Smooth muscle cell (in vitro differentiated cells): Measurements from ENCODE around the gene PRDX2. TPM values are rescaled to one million over a fixed set of nuclear protein-coding genes. Genes with fewer than 3 reads are reported as not detected.
"Not testable (repeated sequence)": the region's sequence is repeated elsewhere in the genome, so short reads cannot be mapped to it uniquely, and the experiment has no call there.

Source experiments
- DNase-seq: peaks from one replicate; lab custom pipeline; 2025; ENCODE audit not compliant: unreplicated experiment; lab: John Stamatoyannopoulos, UW
- H2AFZ ChIP-seq: fragments of 200-600 bp; sonication (generic); 2 replicates; pipeline ENCODE4 v1.6.0; 2016; ENCODE audit warnings: antibody characterized with exemption, low read depth, mild to moderate bottlenecking
- H3F3A ChIP-seq: fragments of 200-600 bp; sonication (generic); 2 replicates; pipeline ENCODE4 v1.6.0; 2017; ENCODE audit warnings: antibody characterized with exemption, low read depth
- H3K27ac ChIP-seq: fragments of 200-600 bp; sonication (generic); 2 replicates; pipeline ENCODE4 v1.5.1; 2016; ENCODE audit warnings: low read depth, mild to moderate bottlenecking
- H3K27me3 ChIP-seq: fragments of 200-600 bp; sonication (generic); 2 replicates; pipeline ENCODE4 v1.6.1; 2016; ENCODE audit warnings: low read depth, mild to moderate bottlenecking
- H3K36me3 ChIP-seq: fragments of 200-600 bp; sonication (generic); 2 replicates; pipeline ENCODE4 v1.5.1; 2016; ENCODE audit warnings: low read depth
- H3K4me1 ChIP-seq: fragments of 200-600 bp; sonication (generic); 2 replicates; pipeline ENCODE4 v1.5.1; 2016; ENCODE audit warnings: low read depth
- H3K4me2 ChIP-seq: fragments of 200-600 bp; sonication (generic); 2 replicates; pipeline ENCODE4 v1.6.0; 2016; ENCODE audit warnings: mild to moderate bottlenecking
- H3K4me3 ChIP-seq: fragments of 200-600 bp; sonication (generic); 2 replicates; pipeline ENCODE4 v1.5.1; 2016; ENCODE audit warnings: mild to moderate bottlenecking
- H3K79me2 ChIP-seq: fragments of 200-600 bp; sonication (generic); 2 replicates; pipeline ENCODE4 v1.6.0; 2016; ENCODE audit warnings: low read depth, mild to moderate bottlenecking
- H3K9ac ChIP-seq: fragments of 200-600 bp; sonication (generic); 2 replicates; pipeline ENCODE4 v1.6.0; 2016; ENCODE audit warnings: low read depth
- H3K9me3 ChIP-seq: fragments of 200-600 bp; sonication (generic); replicated peaks from 2 replicates; pipeline ENCODE4 v1.5.1; 2016; ENCODE audit warnings: low read depth
- H4K20me1 ChIP-seq: fragments of 200-600 bp; sonication (generic); 2 replicates; pipeline ENCODE4 v1.6.0; 2016; ENCODE audit warnings: low read depth
- CTCF ChIP-seq: fragments of 200-600 bp; sonication (generic); IDR thresholded peaks from 2 replicates; pipeline ENCODE4 v1.5.1; 2017; ENCODE audit warnings: borderline replicate concordance, mild to moderate bottlenecking, antibody characterized with exemption; ENCODE audit not compliant: insufficient read depth, poor library complexity, severe bottlenecking
- WGBS: methylation state at CpG from one replicate; pipeline ENCODE4 v1.1.7; 2016; ENCODE audit warnings: low lambda C conversion rate; 5-methylcytosine and 5-hydroxymethylcytosine counted together
- polyA plus RNA-seq: library from polyadenylated mRNA; unstranded; fragments of >200 nt; fragmentation: Nextera tagmentation; extraction: Ambion mirVana; gene quantifications from 2 replicates; pipeline ENCODE4 v1.2.1, GENCODE V29; 2016
- total RNA-seq: library from RNA; depleted of rRNA; stranded (reverse); fragments of >200 nt; gene quantifications from 2 replicates; pipeline ENCODE4 v1.2.3, GENCODE V29; 2014

Gene PRDX2
- total RNA-seq, result 351 and 400 TPM in 2 replicates
- 371 and 391 TPM in 2 replicates for polyA plus RNA-seq

- WGBS, result 1% methylated on average over 78 of the region's 78 CpGs
- peak within 1 kb of the TSS; percentile 74 for H3K9ac ChIP-seq
- peaks cover 9% of the 10 kb centered on the region for H3F3A ChIP-seq
These were observed at the start of gene PRDX2, which contains the start of gene THSD8 for GRCh38 chr19:12801466-12802266. Gene PRDX2, minus strand, starts transcription at chr19:12801800. Its CDS starts 539 bp downstream, at chr19:12801261. Gene THSD8, plus strand, starts transcription at chr19:12802069. Its CDS starts 3 bp downstream, at chr19:12802072.

GRCh38 chr19:12847159-12848139 is 45.8 kb upstream of the PRDX2 start:
- H3F3A ChIP-seq, result no peaks in the 10 kb centered on the region
- no peaks in the 10 kb centered on the region for H3K36me3 ChIP-seq
- no peak overlapping the region for H3K27ac ChIP-seq
- peak overlapping the region; percentile 52 for H3K9ac ChIP-seq
- no peaks in the 10 kb centered on the region for H3K79me2 ChIP-seq
- 20% methylated on average over 65 of the region's 69 CpGs for WGBS
- no peaks in the 10 kb centered on the region for H4K20me1 ChIP-seq
- no peaks in the 10 kb centered on the region for H3K27me3 ChIP-seq
- peak; percentile 100 for TF ChIP-seq CTCF
- no peaks in the 10 kb centered on the region for H3K9me3 ChIP-seq
- peak overlapping the region; percentile 87 for H3K4me2 ChIP-seq
- no peaks in the 10 kb centered on the region for H3K4me1 ChIP-seq
- peak overlapping the region; percentile 85 for H2AFZ ChIP-seq
- peak; percentile 87 for DNase-seq
- H3K4me3 ChIP-seq, result peak overlapping the region; percentile 37

More at GRCh38 chr19:12801466-12802266, at the start of gene PRDX2, which contains the start of gene THSD8:
- peaks cover 5% of the 10 kb centered on the region for H3K79me2 ChIP-seq
- no peaks in the 10 kb centered on the region for H3K27me3 ChIP-seq
- no peak within 1 kb of the TSS for H3K27ac ChIP-seq
- H3K9me3 ChIP-seq, result no peaks in the 10 kb centered on the region
- H3K36me3 ChIP-seq, result no peaks in the 10 kb centered on the region
- peak within 1 kb of the TSS; percentile 100 for H3K4me2 ChIP-seq
- no peak for DNase-seq
- peak within 1 kb of the TSS; percentile 66 for H2AFZ ChIP-seq
- peaks cover 11% of the 10 kb centered on the region for H3K4me1 ChIP-seq
- peak within 1 kb of the TSS; percentile 88 for H3K4me3 ChIP-seq
- no peak for TF ChIP-seq CTCF
- peaks cover 6% of the 10 kb centered on the region for H4K20me1 ChIP-seq

DNA sequence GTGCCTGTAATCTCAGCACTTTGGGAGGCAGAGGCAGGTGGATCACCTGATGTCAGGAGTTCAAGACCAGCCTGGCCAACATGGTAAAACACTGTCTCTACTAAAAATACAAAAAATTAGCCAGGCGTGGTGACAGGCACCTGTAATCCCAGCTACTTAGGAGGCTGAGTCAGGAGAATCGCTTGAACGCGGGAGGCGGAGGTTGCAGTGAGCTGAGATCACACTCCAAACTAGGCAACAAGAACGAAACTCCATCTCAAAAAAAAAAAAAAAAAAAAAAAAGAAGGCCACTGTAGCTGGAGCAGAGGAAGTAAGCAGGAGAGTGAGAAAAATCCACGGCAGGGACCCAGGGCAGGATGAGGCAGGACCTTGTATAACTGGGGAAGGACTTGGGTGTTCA is 45.0 kb upstream of the PRDX2 start:
- H3K27me3 ChIP-seq, H3F3A ChIP-seq, H3K4me1 ChIP-seq, H3K9ac ChIP-seq, H3K79me2 ChIP-seq, H2AFZ ChIP-seq, H3K4me3 ChIP-seq, H3K9me3 ChIP-seq, H4K20me1 ChIP-seq, H3K36me3 ChIP-seq, DNase-seq, H3K4me2 ChIP-seq, H3K27ac ChIP-seq: not testable (repeated sequence)
- 96% methylated on average over 7 of the region's 7 CpGs for WGBS
